Measurements from ENCODE around the gene FHIT.

FHIT gene

DNA sequence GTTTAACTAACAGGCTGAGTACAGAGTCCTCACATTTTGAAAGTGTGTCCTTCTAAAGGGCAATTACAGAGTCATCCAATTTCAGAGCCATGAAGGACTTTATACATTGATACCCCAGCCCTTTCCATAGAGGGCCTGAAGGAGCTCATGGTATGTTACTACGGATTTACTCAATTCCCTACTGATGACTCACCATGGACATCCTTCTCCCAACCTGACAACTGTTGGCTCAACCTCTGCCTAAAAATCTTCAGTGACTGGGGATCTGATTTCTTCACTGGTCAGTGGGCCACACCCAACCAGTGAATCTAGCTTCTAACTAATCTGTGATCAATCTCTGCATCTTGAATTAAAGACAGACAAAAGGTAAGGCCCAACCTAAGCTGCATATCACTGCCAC, 1238.0 kb downstream of the FHIT start:
- DNase-seq = no peak

GRCh38 chr3:60011218-60011617, 1240.0 kb downstream of the FHIT start:
- no peak for DNase-seq

DNA sequence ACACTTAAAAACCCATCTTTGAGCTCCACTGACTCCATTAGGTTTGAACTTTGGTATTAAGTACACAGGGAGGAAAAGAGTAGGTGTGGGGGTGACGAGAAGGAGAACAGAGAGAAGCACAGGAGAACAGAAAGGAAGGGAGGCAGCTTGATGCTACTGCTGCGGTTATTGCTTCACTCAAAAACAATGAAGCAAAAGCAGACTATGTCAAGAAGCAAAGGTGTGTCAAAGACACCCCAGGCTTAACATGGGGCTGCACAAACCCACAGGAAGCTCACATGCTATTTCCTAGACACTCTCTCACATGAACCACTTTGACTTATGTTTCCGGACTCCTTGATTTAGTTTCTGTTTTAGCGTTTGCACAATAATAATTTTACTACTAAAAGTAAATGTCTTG, 1240.5 kb downstream of the FHIT start:
- DNase-seq = peak; percentile 80

GRCh38 chr3:60009931-60010478, 1241.2 kb downstream of the FHIT start:
- DNase-seq = no peak

GRCh38 chr3:60001369-60001768, 1249.9 kb downstream of the FHIT start:
- DNase-seq = no peak

DNA sequence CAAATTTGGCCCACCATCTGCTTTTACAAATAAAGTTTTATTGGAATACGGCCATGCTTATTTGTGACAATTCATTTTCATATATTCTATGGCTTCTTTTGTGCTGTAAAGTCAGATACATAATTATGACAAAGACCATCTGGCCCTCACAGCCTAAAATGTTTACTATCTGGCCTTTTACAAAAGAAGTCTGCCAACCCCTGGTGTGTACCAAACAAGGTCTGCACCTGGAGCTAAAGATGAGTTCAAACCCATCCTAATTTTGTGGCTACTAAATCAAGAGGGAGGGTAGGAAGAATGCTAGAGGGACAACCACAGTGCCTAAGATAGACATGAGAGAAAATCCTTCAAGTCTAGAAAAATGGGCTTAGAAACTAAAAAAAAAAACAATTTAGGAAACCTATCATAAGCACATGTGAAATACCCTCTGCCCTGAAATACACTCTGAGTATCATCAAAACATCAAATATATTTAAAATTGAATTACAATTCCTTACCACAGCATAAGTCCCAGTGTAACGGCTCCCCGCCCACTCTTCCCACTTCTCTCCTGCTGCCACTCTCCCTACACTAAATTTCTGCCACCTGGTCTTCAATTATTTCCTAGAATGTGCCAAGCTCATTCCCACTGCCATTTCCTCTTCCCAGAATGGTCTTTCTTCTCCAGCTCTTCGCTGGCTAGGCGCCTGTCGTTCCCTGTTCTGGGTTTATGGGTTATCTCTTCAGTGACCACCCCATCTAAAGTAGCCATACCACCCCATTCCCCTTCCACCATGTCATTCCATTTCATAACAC, 1250.7 kb downstream of the FHIT start:
- no peak for DNase-seq

GRCh38 chr3:59998058-59998457, 1253.2 kb downstream of the FHIT start:
- DNase-seq = no peak

- no peak for DNase-seq
These were observed 1253.7 kb downstream of the FHIT start for GRCh38 chr3:59997583-59997982.

DNA sequence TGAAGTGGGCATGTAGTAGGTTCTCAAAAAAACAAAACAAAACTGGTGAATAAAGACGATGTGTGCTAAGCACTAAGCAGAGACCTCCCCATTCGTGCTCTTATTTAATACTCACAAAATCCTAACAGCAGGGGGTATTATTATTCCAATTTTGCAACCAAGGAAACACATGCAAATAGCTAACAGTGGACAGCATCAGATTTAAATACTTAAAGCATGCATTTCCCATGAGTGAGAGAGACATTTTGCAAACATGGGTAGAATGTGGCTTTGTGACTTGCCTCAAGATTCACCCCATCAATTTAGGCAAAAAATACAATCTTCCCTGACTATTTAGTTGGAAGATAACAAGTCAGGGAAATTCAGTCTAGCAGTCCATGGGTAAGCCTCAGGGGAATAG, 1255.2 kb downstream of the FHIT start:
- peak; percentile 14 for DNase-seq

DNA sequence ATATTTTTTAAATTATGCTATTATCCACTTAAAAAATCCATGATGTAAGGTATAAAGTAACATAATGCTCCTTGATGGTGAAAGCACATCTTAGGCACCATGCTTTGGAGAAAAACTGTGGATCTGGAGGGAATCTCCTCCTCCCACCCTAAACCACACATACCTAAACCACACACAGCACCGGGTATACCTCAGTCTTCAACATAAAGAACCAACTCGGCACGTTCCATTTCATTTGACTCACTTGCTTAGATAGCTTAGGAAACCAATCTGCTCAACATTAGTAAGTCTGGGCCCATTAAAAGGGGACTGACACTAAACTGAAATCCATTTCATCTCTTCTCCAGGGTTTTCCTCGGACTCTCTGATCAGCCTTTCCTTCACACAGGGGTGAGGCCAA, 1255.7 kb downstream of the FHIT start:
- no peak for DNase-seq

DNA sequence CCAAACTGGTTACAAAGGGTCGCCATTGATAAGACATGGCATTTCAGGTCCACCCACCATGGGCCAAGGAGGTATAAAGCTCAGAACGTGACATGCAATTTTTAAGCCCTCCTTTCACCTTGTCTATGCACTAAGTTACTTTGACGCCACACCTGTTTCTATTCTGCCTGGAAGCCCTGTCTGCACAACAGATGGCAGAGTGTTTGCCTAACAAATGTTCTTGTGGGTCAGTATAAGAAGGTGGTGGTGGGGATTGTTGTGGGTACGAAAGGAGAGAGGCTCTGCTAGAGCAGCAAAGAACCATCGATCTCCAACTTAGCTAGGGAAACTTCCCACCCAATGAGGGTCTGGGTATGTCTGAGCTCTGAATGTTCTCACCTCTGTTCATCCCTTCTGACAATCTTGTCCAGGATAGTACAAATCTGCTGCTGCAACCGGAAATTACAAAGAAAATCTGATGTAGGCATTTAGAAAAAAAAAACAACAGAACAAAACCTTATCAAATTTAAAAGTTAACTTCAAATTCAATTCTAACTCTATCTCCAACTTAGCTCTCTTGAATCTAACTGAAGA, 1256.4 kb downstream of the FHIT start:
- DNase-seq = no peak

DNA sequence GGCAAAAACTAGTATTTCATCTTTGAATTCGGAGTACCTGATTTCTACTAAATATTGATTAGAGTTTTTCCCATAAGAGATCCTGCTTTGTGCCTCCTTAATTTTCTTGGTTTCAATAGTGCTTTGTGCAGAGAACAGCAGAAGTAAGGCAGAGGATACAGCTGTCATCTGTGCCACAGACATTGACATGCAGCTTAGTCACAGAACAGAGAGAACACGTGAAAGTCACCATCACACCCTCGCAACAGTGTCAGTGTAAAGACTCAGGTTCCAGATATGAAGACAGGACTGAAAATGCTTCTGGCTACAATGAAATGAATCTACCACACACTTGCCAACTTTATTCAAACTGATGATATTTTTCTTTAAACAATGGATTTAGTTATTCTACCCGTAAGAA, 1258.7 kb downstream of the FHIT start:
- DNase-seq = no peak

- DNase-seq = no peak
These were observed 1260.3 kb downstream of the FHIT start for GRCh38 chr3:59990915-59991314.

DNA sequence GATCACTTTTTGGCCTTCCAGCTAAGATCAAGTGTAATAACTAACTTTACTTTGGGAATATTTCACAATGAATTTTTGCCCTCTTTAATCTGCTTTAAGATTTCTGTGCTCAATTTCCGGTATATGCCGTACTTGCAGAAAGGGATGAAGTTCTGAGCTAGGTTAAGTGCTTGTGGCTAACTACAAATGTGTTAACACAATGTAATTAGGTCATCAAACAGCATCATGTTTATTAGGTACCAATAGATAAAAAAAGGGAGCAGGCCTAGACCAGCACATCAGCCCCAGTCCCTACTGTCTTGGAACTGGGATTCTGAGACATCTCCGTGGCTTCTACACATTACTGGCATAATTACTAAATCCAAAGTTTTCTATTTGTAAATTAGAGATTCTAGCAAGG, 1268.7 kb downstream of the FHIT start:
- no peak for DNase-seq

- DNase-seq = peak; percentile 33
These were observed 1269.9 kb downstream of the FHIT start for GRCh38 chr3:59981377-59981776.

- DNase-seq = no peak
These were observed 1270.7 kb downstream of the FHIT start for GRCh38 chr3:59980576-59980975.

- DNase-seq = no peak
These were observed 1271.7 kb downstream of the FHIT start for GRCh38 chr3:59979542-59979941.

- peak; percentile 12 for DNase-seq
These were observed 1272.3 kb downstream of the FHIT start for GRCh38 chr3:59978979-59979378.

DNA sequence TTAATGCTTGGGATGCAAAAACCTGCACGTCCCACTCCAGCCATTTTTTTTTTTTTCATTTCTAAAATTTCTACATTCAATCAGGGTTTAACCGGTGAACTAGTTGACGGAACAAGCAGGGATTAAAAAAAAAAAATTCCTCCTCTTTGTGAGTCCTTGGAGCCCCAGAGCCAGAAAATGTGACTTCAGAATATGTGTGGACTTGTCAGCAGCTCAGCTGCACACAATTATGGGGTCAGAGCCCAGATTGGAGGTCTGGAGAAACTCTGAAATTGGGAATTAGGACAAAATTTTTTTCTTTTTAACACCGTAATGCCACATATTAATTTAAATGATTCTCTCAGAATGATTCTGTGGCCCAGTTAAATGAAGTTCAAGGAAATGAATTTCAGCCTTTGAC, 1280.5 kb downstream of the FHIT start:
- DNase-seq = no peak

DNA sequence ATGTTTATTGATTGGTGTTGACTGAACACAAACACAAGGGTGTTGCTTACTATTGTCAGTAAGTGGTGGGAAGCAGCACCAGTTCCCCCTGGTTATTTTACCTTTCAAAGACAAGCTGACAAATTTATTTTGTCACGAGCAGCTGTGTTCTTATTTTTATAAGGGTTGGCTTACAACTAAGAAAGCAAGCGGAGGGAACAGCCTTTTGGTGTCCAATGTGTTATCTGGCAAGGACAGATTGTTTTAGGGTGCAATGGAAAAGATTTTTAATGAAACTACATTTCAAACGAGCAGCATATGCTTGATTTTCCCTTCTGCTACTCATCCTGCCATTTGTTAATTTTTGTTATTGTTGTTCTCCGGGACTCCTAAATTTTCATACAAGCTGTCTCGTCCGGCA, 1280.9 kb downstream of the FHIT start:
- DNase-seq = no peak

DNA sequence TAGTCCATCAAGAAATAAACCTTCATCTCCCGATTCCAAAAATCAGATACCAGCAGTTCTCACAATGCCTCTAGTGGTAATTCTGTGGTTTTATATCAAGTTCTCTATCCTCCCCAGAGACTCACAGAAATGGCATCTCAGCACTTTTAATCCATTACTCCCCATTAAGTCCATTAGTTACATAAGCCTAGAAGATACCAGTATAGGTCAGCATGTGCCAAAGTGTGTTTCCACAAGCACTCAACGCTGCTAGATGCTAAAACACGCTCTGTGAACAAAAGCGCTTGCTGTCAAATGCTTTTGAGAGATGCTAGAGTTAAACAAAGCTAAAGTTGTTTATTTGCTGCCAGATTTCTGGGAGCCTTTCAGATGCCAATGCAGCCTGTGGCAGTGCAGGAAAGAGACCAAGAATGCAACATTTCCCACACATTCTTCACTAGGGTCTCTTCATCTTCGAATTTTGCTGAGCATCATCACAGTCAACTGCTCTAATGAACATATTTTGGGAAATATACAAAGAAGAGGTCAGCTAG, 1282.7 kb downstream of the FHIT start:
- DNase-seq = no peak

GRCh38 chr3:59963676-59964075, 1287.6 kb downstream of the FHIT start:
- DNase-seq = no peak

DNA sequence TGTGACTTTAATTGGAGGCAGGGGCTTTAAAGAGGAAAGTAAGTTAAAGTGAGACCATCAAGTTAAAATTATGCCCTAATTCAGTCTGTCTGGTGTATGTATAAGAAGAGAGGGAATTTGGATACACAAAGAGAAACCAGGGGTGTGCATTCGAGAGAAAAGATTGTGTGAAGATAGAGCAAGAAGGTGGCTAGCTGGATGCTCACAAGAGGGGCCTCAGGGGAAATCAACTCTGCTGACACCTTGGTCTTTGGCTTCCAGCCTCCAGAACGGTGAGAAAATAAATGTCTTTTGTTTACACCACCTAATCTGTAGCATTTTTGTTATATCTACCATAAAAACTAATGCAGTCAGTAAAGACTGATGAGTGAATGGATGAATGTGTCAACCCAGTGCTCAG, 1294.1 kb downstream of the FHIT start:
- no peak for DNase-seq

DNA sequence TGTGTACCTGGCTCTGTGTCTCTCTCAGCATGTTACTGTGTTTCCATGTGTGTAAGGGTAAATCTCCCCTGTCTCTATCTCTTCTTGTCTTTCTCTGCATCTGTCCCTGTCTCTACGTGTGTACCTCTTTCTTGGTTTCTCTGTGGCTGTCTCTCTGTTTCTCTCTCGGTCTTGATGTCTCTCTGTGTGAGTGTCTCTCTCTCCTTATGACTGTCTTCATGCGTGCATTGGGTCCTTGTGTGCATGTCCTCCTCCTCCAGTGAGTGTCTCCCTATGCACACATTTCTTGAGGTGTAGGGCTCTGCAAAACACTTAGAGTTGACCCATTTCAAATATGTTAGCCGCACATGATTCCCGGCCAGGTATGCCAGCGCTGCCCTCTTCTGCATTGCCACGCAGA, 1298.1 kb downstream of the FHIT start:
- DNase-seq = no peak
